PFSK-1 (cell line): ENCODE results near the gene FNBP1.

ENCODE experiments used
- FOXP2 ChIP-seq: optimal IDR thresholded peaks from 2 replicates; pipeline ENCODE3; 2011; ENCODE audit warnings: borderline replicate concordance, control low read depth, inconsistent platforms; ENCODE audit not compliant: insufficient read depth; ENCODE audit errors: extremely low read length, extremely low read depth
- POLR2AphosphoS5 ChIP-seq: IDR thresholded peaks from 2 replicates; pipeline ENCODE4 v1.6.1; 2012; ENCODE audit warnings: low read depth, mild to moderate bottlenecking, control low read depth, low read length, moderate library complexity
- SIN3A ChIP-seq: IDR thresholded peaks from 2 replicates; pipeline ENCODE4 v1.6.1; 2012; ENCODE audit warnings: mild to moderate bottlenecking, low read length, moderate library complexity, borderline replicate concordance; ENCODE audit not compliant: insufficient read depth
- TAF1 ChIP-seq: IDR thresholded peaks from 2 replicates; pipeline ENCODE4 v1.6.1; 2012; ENCODE audit warnings: low read length, control low read depth, borderline replicate concordance; ENCODE audit not compliant: insufficient read depth
- TF ChIP-seq, protein P1 (sequence below), 2 experiments: IDR thresholded peaks; 2 replicates each; pipeline versions ENCODE4 v1.6.1 to v1.8.0; 2011 to 2012; ENCODE audit warnings: low read depth in 2 of 2, low read length in 2 of 2, control low read depth in 1 of 2, inconsistent platforms in 1 of 2, mild to moderate bottlenecking in 1 of 2, moderate library complexity in 1 of 2; ENCODE audit not compliant: insufficient read depth in 1 of 2

The FNBP1 gene

DNA sequence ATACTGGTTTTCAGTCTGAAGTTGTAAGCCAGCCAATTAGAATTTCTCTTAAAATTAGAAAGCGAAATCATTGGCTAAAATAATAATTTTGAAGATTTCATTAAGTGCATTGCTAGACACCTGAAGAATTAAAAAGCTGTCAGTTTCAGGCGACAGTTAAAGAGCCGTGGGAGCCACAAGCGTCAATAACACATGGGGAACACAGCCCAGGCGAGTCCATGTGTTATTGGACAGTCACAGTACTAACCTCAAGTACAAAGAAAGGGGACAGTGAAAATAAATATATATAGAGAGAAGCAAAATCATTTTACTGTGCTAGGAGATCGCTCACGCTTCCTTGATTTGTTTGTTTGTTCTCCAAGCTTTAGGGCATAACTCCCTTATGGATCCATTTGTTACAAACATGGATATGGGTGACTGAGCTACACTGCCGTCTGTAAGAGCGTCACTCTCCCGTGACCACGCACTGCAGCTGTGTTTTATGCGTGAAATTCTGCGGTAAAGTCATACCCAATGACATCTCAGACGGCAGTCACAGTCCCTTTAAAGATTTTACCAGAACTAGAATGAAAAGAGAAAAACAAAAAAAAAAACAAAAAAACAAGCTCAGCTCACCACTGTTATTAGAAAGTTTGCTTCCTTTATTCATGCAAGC, 124.6 kb downstream of the FNBP1 start:
- no peak for TF ChIP-seq SIN3A
- TF ChIP-seq TAF1: no peak
- no peak for TF ChIP-seq FOXP2
- TF ChIP-seq, protein P1, sequence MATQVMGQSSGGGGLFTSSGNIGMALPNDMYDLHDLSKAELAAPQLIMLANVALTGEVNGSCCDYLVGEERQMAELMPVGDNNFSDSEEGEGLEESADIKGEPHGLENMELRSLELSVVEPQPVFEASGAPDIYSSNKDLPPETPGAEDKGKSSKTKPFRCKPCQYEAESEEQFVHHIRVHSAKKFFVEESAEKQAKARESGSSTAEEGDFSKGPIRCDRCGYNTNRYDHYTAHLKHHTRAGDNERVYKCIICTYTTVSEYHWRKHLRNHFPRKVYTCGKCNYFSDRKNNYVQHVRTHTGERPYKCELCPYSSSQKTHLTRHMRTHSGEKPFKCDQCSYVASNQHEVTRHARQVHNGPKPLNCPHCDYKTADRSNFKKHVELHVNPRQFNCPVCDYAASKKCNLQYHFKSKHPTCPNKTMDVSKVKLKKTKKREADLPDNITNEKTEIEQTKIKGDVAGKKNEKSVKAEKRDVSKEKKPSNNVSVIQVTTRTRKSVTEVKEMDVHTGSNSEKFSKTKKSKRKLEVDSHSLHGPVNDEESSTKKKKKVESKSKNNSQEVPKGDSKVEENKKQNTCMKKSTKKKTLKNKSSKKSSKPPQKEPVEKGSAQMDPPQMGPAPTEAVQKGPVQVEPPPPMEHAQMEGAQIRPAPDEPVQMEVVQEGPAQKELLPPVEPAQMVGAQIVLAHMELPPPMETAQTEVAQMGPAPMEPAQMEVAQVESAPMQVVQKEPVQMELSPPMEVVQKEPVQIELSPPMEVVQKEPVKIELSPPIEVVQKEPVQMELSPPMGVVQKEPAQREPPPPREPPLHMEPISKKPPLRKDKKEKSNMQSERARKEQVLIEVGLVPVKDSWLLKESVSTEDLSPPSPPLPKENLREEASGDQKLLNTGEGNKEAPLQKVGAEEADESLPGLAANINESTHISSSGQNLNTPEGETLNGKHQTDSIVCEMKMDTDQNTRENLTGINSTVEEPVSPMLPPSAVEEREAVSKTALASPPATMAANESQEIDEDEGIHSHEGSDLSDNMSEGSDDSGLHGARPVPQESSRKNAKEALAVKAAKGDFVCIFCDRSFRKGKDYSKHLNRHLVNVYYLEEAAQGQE (IDR thresholded peaks at IDR 0.05; ENCODE audit: insufficient read depth in 1 of 2, low read depth in 2 of 2, low read length in 2 of 2): no peak
- no peak for TF ChIP-seq POLR2AphosphoS5

DNA sequence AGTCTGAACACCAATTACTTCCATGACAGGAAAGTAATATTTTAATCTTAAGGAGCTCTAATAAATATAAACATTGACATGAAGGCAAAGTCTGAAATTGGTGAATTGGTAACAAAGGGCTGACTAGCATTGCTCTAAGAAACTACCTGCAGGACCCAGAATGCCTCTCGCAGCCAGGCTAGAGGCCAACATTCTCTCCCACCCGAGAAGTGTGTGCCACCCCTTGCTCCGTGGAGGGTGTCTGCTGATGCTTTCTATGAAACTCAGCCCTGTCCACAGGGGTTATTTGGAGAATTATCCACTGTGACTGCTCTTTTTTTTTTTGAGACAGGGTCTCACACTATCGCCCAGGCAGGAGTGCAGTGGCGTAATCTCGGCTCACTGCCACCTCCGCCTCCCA, 126.3 kb downstream of the FNBP1 start:
- TF ChIP-seq SIN3A (no peak), FOXP2 (no peak), TAF1 (no peak)
- TF ChIP-seq, protein P1 (IDR thresholded peaks at IDR 0.05; ENCODE audit: insufficient read depth in 1 of 2, low read depth in 2 of 2, low read length in 2 of 2): no peak

DNA sequence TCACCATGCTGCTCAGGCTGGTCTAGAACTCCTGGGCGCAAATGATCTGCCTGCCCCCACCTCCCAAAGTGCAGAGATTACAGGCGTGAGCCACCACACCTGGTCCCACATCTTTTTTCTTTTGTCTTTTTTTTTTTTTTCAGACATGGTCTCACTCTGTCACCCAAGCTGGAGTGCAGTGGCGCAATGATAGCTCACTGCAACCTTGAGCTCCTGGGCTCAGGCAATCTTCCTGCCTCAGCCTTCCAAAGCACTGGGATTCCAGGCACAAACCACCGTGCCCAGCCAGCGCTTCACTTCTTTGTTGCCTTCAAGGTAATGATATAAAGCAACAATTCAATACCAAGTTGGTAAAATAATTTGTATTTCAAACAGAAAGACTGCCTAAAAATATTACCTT, 128.9 kb downstream of the FNBP1 start:
- TF ChIP-seq SIN3A: no peak
- no peak for TF ChIP-seq TAF1
- TF ChIP-seq FOXP2: no peak
- TF ChIP-seq, protein P1 (IDR thresholded peaks at IDR 0.05; ENCODE audit: insufficient read depth in 1 of 2, low read depth in 2 of 2, low read length in 2 of 2): no peak
- TF ChIP-seq POLR2AphosphoS5: no peak

DNA sequence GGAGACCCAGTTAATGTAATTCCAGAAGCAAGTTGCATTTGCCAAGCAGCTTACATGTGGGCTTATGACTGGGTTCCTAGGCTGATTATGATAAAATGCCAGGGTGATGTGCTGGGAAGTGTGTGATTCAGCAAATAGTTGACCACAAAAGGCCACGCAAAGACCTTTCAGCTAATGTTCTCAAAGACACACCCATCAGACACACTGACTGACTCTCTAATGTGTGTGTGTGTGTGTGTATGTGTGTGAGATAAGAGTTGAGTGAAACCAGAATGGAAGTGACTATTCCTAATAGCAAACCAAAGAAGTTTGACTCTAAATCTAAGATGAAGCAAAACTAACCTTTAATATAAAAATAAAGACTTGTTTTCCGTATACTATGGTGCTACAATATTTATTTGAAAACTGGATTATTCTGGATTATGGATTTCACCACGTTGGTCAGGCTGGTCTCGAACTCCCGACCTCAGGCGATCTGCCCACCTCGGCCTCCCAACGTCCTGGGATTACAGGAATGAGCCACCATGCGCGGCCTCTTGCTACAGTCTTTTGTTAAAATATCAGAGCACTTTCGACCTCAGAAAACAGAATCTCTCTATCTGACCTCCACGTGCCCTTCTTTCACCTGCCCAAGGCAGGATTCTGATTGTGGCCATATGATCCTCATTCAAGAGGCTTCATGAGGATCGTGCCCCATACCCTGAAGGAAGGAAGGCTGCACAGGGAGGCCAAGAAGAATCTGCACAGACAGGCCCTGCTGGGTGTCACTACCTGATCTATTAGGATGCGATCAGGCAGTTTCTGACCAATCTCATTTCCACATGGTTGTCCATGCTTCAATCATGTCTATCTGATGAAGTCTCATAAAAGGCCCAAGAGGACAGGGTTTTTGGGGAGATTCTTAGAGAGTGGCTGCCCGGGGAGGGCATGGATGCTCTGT, 132.1 kb downstream of the FNBP1 start:
- TF ChIP-seq TAF1: no peak
- TF ChIP-seq FOXP2: no peak
- no peak for TF ChIP-seq SIN3A
- no peak for TF ChIP-seq POLR2AphosphoS5
- TF ChIP-seq, protein P1 (IDR thresholded peaks at IDR 0.05; ENCODE audit: insufficient read depth in 1 of 2, low read depth in 2 of 2, low read length in 2 of 2): no peak
